ENCODE measurements around the gene ICAM2.

The ICAM2 gene

DNA sequence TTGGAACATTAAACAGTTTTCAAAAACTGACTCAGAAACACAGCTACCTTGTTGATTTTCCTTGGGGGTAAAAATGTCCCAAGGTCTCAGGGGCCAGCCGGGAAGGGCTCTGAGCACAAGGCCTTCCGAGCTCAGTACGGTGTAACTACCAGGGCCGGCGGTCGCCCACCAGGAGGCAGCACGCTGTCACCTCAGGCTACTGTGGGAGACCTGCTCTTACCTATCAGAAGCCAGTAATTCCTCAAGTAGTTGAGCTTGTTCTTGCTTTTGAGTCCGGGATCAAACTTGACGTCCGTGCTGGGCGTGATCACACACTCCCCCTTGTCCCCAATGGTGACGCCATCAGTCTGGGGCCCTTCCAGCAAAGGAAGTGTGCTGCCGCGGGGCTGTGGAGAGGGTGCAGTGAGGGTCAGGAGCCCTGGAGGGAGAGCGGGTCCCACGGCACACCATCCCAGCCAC is 43.4 kb upstream of the ICAM2 start:
- TF ChIP-seq, protein P1, sequence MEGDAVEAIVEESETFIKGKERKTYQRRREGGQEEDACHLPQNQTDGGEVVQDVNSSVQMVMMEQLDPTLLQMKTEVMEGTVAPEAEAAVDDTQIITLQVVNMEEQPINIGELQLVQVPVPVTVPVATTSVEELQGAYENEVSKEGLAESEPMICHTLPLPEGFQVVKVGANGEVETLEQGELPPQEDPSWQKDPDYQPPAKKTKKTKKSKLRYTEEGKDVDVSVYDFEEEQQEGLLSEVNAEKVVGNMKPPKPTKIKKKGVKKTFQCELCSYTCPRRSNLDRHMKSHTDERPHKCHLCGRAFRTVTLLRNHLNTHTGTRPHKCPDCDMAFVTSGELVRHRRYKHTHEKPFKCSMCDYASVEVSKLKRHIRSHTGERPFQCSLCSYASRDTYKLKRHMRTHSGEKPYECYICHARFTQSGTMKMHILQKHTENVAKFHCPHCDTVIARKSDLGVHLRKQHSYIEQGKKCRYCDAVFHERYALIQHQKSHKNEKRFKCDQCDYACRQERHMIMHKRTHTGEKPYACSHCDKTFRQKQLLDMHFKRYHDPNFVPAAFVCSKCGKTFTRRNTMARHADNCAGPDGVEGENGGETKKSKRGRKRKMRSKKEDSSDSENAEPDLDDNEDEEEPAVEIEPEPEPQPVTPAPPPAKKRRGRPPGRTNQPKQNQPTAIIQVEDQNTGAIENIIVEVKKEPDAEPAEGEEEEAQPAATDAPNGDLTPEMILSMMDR (IDR thresholded peaks at IDR 0.05; ENCODE audit: borderline replicate concordance, insufficient read depth, low read depth, low read length) = peak; percentile 66
- no peak overlapping the region for H3K4me3 ChIP-seq (ENCODE audit: low read depth, low read length)

DNA sequence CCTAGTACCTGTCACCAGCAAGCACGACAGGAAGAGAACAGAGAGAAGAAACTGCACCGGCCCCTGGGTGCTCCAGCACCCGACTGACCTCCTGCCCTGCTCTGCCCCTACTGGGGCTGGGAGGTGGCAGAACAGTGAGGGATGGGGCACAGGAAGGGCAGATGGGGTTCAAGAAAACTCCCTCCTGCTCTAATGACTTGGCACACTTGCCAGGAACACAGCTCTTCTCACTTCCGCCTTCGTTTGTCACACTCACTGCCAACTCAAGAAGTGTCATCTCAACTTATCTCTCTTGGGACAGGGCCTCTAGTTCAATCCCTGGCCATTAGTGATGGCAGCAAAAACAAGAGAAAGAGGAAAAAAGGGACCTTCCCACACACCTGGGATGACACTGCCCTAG is 42.7 kb upstream of the ICAM2 start:
- no peak overlapping the region for H3K4me3 ChIP-seq (ENCODE audit: low read depth, low read length)
- TF ChIP-seq, protein P1 (IDR thresholded peaks at IDR 0.05; ENCODE audit: borderline replicate concordance, insufficient read depth, low read depth, low read length) = no peak

DNA sequence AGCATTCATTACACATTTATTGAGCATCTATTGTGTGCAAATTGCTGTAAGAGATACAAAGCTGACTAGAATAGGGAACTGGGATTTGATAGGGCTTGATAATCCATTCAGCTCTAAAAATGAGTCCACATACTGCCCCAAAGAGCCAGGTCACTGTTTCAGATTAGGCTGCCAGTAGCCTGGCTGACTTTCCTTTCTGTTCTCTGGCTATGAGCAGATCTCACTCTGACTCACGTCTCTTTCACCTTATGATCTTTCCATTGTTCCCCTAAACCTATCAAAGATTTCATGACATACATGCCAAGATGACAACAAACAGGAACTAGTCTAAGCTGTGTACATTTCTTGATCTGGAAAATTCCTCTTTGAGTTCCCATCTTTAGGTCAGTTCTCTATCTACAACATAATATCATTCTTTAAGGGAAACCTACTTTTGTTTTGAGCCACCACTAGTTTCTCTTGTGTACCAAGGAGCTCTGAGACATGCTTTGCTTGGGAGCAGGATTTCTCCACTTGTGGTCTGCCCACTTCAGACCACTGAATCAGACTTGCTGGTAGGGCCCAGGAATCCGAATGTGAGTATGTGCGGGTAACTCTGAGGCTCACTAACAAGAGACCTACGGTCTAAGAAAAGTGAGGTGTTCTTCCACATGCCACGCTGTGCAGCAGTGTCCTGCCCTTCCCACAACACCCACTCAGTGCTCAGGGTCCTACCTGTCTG is 40.9 kb upstream of the ICAM2 start:
- no peak overlapping the region for H3K4me3 ChIP-seq (ENCODE audit: low read depth, low read length)
- TF ChIP-seq, protein P1 (IDR thresholded peaks at IDR 0.05; ENCODE audit: borderline replicate concordance, insufficient read depth, low read depth, low read length) = no peak

DNA sequence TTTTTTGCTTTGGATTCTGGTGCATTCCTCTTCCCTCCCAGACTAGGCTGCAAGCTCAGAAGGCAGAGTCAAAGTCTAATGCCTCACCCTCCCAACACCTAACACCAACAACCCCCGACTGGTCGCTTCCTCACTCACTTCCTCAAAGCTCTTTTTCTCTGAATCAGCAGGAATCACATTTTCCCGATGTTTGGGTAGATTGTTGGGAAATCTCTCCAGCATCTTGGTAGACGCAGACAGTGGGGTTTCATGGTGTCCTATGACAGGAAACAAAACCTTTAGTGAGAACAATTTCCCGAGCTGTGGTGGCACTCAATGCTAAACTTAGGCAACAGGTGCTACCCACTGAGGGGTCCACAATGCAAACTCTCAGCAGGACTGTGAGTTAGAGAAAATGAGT is 39.9 kb upstream of the ICAM2 start:
- TF ChIP-seq, protein P1 (IDR thresholded peaks at IDR 0.05; ENCODE audit: borderline replicate concordance, insufficient read depth, low read depth, low read length) = no peak
- no peak overlapping the region for H3K4me3 ChIP-seq (ENCODE audit: low read depth, low read length)

DNA sequence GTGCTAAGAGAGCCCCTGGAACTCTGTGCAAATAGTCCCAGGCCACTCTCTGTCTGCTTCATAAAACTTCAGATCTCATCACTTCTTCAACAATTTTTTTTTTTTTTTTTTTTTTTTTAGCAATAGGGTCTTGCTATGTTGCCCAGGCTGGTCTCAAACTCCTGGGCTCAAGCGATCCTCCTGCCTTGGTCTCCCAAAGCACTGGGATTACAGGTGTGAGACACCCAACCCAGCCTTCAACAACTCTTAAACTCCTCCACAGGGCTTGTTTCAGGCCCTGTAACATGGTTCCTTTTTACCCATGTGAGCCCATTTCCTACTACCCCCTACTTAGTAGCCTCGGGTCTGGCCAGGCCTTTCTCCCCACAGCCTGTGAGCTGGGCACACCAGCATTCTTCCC is 39.3 kb upstream of the ICAM2 start:
- TF ChIP-seq, protein P1 (IDR thresholded peaks at IDR 0.05; ENCODE audit: borderline replicate concordance, insufficient read depth, low read depth, low read length) = no peak
- H3K4me3 ChIP-seq (ENCODE audit: low read depth, low read length) = no peak overlapping the region

DNA sequence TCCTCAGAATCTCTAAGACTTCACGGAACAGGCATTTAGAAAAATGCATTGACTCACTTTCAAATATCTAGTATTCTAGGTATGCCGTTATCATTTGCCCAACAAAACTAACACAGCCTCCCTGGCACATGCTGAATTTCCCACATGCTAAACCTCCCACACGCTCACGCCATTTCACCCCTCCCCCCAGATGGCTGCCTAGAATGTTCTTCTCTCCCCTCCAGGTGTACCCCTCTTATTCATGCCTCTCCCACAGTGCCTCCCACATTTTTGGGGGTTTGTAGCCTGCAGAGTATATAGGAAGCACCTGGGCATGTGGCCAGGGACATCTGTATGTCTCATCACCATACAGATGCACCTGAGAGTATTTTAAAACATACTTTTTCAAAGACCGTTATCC is 38.2 kb upstream of the ICAM2 start:
- H3K4me3 ChIP-seq (ENCODE audit: low read depth, low read length) = no peak overlapping the region
- TF ChIP-seq, protein P1 (IDR thresholded peaks at IDR 0.05; ENCODE audit: borderline replicate concordance, insufficient read depth, low read depth, low read length) = no peak

DNA sequence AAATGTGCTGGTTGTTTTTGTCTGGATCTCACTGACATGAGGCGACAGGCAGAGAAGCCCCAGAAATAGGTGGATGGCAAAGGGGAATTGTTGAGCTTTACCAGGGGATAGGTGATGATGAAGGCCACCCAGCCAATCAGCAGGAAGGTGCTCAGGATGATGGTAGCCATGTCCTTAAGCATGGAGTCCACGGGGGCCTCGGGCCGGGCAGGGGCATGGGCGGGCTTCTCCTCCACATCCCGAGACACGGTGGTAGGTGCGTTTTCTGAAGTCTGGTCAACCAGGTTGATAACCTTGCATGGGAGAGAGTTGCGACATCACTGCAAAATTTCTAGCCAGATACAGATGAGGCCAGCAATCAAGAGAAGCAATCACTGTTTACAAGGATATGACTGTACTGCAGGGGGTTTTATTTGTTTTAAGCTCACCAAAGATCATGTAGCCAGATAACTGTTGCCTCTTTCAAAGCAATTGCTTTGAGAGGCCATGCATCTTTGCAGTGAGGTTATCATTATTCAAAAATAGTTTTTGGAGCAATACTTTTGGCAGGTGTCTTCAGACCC is 37.3 kb upstream of the ICAM2 start:
- H3K4me3 ChIP-seq (ENCODE audit: low read depth, low read length) = no peak overlapping the region
- TF ChIP-seq, protein P1 (IDR thresholded peaks at IDR 0.05; ENCODE audit: borderline replicate concordance, insufficient read depth, low read depth, low read length) = no peak

Measured in GM12875 (cell line).